Type B pancreatic cell (in vitro differentiated cells): ENCODE results near the gene ADAMTS9. TPM values are rescaled to one million over a fixed set of nuclear protein-coding genes. Genes with fewer than 3 reads are reported as not detected.

Experiments used
- DNase-seq: peaks from one replicate; pipeline ENCODE4 v3.0.0; 2021; ENCODE audit warnings: mixed read lengths; ENCODE audit not compliant: unreplicated experiment; ENCODE audit errors: extremely low spot score
- H3K27ac Mint-ChIP-seq: 2 replicates; pipeline ENCODE4 v1.8.0; 2021; ENCODE audit warnings: mild to moderate bottlenecking, mixed read lengths
- H3K27me3 Mint-ChIP-seq: 2 replicates; pipeline ENCODE4 v1.8.0; 2021; ENCODE audit warnings: mixed read lengths
- H3K36me3 Mint-ChIP-seq: 2 replicates; pipeline ENCODE4 v1.8.0; 2021; ENCODE audit warnings: mixed read lengths
- H3K4me1 Mint-ChIP-seq: one replicate; pipeline ENCODE4 v1.8.0; 2021; ENCODE audit warnings: mixed read lengths; ENCODE audit not compliant: unreplicated experiment
- H3K4me3 Mint-ChIP-seq: 2 replicates; pipeline ENCODE4 v1.8.0; 2021; ENCODE audit warnings: mild to moderate bottlenecking, mixed read lengths
- H3K9me3 Mint-ChIP-seq: 2 replicates; pipeline ENCODE4 v1.8.0; 2021; ENCODE audit warnings: mixed read lengths
- total RNA-seq: library from RNA; stranded (reverse); gene quantifications from 2 replicates; pipeline ENCODE4 v1.2.1, GENCODE V29; 2021; ENCODE audit warnings: low replicate concordance
- TF ChIP-seq, protein P1 (sequence below): fragments of 200-600 bp; sonication (generic); conservative IDR thresholded peaks from 2 replicates; pipeline ENCODE4 v1.5.0; 2021; ENCODE audit warnings: antibody characterized with exemption, mild to moderate bottlenecking

Gene ADAMTS9
- total RNA-seq, 1 donor from 2014 or later = 34.9 TPM

DNA sequence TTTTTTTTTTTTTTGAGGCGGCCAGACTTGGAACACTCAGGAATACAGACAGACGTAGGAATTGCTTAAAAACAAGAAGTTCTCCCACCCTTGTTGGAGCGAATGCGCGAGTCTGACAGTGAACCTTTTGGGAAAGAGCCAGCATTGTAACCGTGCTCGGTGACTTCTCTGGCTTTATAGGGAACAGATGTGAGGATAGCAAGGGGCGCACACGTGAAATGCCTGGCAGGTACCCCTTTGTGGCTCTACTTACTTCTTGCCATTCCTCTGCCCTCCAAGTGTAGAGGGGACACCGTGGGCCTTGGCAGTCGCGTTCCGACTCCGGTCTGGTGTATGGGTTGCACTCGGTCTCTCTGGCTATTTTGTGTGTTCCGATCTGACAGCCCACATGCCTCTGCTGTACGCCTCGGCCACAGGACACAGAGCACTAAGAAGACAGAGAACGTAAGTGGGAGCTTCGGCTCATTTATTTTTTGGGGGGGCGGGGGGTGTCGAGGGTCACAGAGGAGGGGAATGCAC is 126.4 kb downstream of the ADAMTS9 start:
- no peak for DNase-seq
- TF ChIP-seq, protein P1, sequence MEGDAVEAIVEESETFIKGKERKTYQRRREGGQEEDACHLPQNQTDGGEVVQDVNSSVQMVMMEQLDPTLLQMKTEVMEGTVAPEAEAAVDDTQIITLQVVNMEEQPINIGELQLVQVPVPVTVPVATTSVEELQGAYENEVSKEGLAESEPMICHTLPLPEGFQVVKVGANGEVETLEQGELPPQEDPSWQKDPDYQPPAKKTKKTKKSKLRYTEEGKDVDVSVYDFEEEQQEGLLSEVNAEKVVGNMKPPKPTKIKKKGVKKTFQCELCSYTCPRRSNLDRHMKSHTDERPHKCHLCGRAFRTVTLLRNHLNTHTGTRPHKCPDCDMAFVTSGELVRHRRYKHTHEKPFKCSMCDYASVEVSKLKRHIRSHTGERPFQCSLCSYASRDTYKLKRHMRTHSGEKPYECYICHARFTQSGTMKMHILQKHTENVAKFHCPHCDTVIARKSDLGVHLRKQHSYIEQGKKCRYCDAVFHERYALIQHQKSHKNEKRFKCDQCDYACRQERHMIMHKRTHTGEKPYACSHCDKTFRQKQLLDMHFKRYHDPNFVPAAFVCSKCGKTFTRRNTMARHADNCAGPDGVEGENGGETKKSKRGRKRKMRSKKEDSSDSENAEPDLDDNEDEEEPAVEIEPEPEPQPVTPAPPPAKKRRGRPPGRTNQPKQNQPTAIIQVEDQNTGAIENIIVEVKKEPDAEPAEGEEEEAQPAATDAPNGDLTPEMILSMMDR = no peak
- Mint-ChIP-seq H3K4me3 (no peak overlapping the region), H3K9me3 (no peaks in the 10 kb centered on the region), H3K36me3 (peaks cover 17% of the 10 kb centered on the region), H3K27me3 (no peaks in the 10 kb centered on the region), H3K27ac (no peak overlapping the region), H3K4me1 (peaks cover 34% of the 10 kb centered on the region)

DNA sequence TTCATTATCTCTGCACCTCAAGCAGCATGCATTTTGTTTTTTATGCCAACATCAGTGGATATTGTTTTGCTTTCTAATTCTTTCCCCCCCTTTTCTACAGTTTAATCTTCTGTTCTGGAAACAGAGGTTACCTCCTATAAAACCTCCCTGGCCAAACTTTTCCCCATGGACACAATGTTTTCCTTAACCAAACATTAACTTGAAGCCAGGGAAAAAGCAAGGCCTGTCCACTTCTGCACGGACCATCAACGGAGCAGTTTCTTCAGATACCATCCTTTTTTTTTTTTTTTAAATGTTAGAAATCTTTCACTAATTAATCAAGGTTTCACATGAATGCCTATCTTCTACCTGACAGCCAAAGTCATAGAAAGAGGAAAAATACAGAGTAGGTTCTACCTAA is 127.0 kb downstream of the ADAMTS9 start:
- H3K27me3 Mint-ChIP-seq = no peaks in the 10 kb centered on the region
- peaks cover 34% of the 10 kb centered on the region for H3K4me1 Mint-ChIP-seq
- no peak overlapping the region for H3K4me3 Mint-ChIP-seq
- no peak overlapping the region for H3K27ac Mint-ChIP-seq
- H3K36me3 Mint-ChIP-seq = peaks cover 17% of the 10 kb centered on the region
- no peak for DNase-seq
- TF ChIP-seq, protein P1 = no peak
- H3K9me3 Mint-ChIP-seq = no peaks in the 10 kb centered on the region

DNA sequence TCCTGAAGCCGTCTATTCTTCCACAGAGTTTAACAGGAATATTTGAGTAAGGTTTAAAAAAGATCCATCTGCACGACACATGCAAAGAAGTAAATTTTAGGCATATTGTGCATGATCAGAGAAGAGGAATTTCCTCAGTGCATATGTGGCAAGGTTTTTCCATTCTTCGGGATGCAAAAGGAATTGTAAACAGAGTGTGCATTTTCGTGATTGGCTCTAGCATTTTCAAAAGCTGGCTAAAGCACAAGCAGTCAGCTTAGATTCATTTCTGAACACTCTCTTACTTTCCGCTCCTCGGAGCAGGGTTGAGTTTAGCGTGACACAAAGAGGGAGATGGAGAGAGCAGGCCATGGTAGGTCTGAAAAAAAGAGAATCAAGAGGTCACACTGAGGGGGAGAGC is 128.2 kb downstream of the ADAMTS9 start:
- H3K27ac Mint-ChIP-seq = no peak overlapping the region
- H3K4me1 Mint-ChIP-seq = peaks cover 31% of the 10 kb centered on the region

DNA sequence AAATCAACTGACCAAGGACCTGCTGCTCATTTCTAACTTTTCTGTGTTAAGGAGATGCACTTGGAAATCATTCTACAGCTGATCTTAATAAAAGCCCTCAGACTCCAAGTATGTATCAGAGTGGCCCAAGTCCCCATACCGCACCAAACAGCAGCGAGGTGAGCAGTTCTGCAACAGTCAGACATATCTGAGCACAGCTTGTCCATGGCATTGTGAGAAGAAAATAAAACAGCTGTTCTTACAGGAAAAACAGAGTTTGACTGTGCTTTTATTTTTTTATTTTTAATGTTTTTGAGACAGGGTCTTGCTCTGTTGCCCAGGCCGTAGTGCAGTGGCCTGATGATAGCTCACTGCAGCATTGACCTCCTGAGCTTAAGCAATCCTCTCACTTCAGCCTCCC is 131.8 kb downstream of the ADAMTS9 start:
- Mint-ChIP-seq H3K4me1 (peaks cover 19% of the 10 kb centered on the region), H3K27me3 (no peaks in the 10 kb centered on the region), H3K27ac (no peak overlapping the region), H3K9me3 (no peaks in the 10 kb centered on the region), H3K4me3 (no peak overlapping the region), H3K36me3 (peaks cover 21% of the 10 kb centered on the region)
- TF ChIP-seq, protein P1 = no peak
- no peak for DNase-seq

More for the DNA sequence above, 128.2 kb downstream of the ADAMTS9 start:
- TF ChIP-seq, protein P1 = no peak
- Mint-ChIP-seq H3K9me3 (no peaks in the 10 kb centered on the region), H3K27me3 (no peaks in the 10 kb centered on the region), H3K36me3 (peaks cover 17% of the 10 kb centered on the region), H3K4me3 (no peak overlapping the region)
- no peak for DNase-seq

DNA sequence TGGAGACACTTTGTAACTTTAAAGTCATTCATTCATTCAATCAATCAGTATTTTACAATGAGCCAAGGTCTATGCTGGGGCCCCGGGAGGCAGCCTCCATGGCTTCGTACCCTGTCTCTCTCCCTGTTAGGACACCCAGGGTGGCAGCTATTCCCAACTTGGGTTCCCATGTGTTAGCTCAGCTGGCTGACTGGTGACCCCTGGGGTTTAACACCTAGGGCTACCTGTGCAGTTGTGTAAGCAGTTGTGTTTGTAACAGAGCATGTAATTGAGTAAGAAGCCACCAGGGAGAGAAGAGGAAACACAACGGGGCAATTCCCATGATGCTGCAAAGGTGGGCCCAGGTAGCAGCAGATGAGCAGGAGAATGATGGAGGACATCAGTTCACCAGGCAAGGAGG is 132.4 kb downstream of the ADAMTS9 start:
- Mint-ChIP-seq H3K27me3 (no peaks in the 10 kb centered on the region), H3K4me1 (peaks cover 19% of the 10 kb centered on the region), H3K4me3 (no peak overlapping the region), H3K27ac (no peak overlapping the region), H3K36me3 (peaks cover 20% of the 10 kb centered on the region), H3K9me3 (no peaks in the 10 kb centered on the region)
- TF ChIP-seq, protein P1 = no peak
- DNase-seq = no peak
